Left ventricle myocardium inferior (tissue), 1 donor: ENCODE results near the gene ADAMTSL2. TPM values are rescaled to one million over a fixed set of nuclear protein-coding genes. Genes with fewer than 3 reads are reported as not detected.
A peak's percentile ranks its signal among the peaks of the same experiment; 100 is the strongest.

ENCODE experiments used
- DNase-seq: peaks from one replicate; pipeline ENCODE4 v3.0.0-alpha.2; 2020
- H3K27ac ChIP-seq: fragments of 200-600 bp; replicated peaks from 2 replicates; pipeline ENCODE4 v1.8.0; 2021
- H3K27me3 ChIP-seq: fragments of 200-600 bp; 2 replicates; pipeline ENCODE4 v1.8.0; 2021; ENCODE audit warnings: low read depth
- H3K36me3 ChIP-seq: fragments of 200-600 bp; 2 replicates; pipeline ENCODE4 v1.8.0; 2021
- H3K4me1 ChIP-seq: fragments of 200-600 bp; 2 replicates; pipeline ENCODE4 v1.8.0; 2021
- H3K4me3 ChIP-seq: fragments of 200-600 bp; 2 replicates; pipeline ENCODE4 v1.8.0; 2021; ENCODE audit warnings: mild to moderate bottlenecking, moderate library complexity
- H3K9me3 ChIP-seq: fragments of 200-600 bp; replicated peaks from 2 replicates; pipeline ENCODE4 v1.8.0; 2021
- CTCF ChIP-seq: fragments of 200-600 bp; IDR thresholded peaks from 2 replicates; pipeline ENCODE4 v1.8.0; 2021; ENCODE audit warnings: antibody characterized with exemption, mild to moderate bottlenecking, borderline replicate concordance
- intact Hi-C: fragments of 100-400 bp; cut with micrococcal nuclease; formaldehyde crosslinking; loops from one replicate; pipeline ENCODE4 v1.11.0; 2022
- total RNA-seq: library from RNA; stranded (reverse); fragmentation: NEBNext Ultra II Directional; extraction: Animal tissue kit (Norgen Biotek cat#: 25700); gene quantifications from one replicate; pipeline ENCODE4 v1.2.1, GENCODE V29; 2021
- donor health status: DM: no; HTN: yes; CAD: no; lungs with severe emphysema.

ADAMTSL2 gene
- total RNA-seq, 1 donor from 2014 or later: 6.0 TPM

- intact Hi-C loops: no loop called here
- H3K9me3 ChIP-seq: no peaks in the 10 kb centered on the region
- no peak overlapping the region for H3K4me3 ChIP-seq
- peaks cover 50% of the 10 kb centered on the region for H3K27me3 ChIP-seq
- peak overlapping the region; percentile 81 for H3K27ac ChIP-seq
- no peak for DNase-seq
- H3K4me1 ChIP-seq: peaks cover 53% of the 10 kb centered on the region
- no peaks in the 10 kb centered on the region for H3K36me3 ChIP-seq
- TF ChIP-seq CTCF: no peak
Measured at GRCh38 chr9:133584167-133584558, 49.7 kb downstream of the ADAMTSL2 start.

GRCh38 chr9:133584559-133585476, 50.3 kb downstream of the ADAMTSL2 start:
- TF ChIP-seq CTCF: no peak

GRCh38 chr9:133585481-133586351, 51.2 kb downstream of the ADAMTSL2 start:
- intact Hi-C loops: no loop called here
- Histone ChIP-seq H3K27ac (no peak overlapping the region), H3K36me3 (no peaks in the 10 kb centered on the region), H3K4me3 (no peak overlapping the region), H3K4me1 (peaks cover 53% of the 10 kb centered on the region), H3K9me3 (no peaks in the 10 kb centered on the region), H3K27me3 (peaks cover 55% of the 10 kb centered on the region)
- TF ChIP-seq CTCF: no peak
- no peak for DNase-seq

More at GRCh38 chr9:133584559-133585476, 50.3 kb downstream of the ADAMTSL2 start:
- H3K4me3 ChIP-seq: no peak overlapping the region
- H3K4me1 ChIP-seq: peaks cover 53% of the 10 kb centered on the region
- intact Hi-C loops: no loop called here
- no peaks in the 10 kb centered on the region for H3K9me3 ChIP-seq
- no peaks in the 10 kb centered on the region for H3K36me3 ChIP-seq
- DNase-seq: no peak
- peak overlapping the region; percentile 81 for H3K27ac ChIP-seq
- peaks cover 50% of the 10 kb centered on the region for H3K27me3 ChIP-seq

- no peaks in the 10 kb centered on the region for H3K9me3 ChIP-seq
- TF ChIP-seq CTCF: no peak
- H3K36me3 ChIP-seq: no peaks in the 10 kb centered on the region
- H3K4me1 ChIP-seq: peaks cover 41% of the 10 kb centered on the region
- no peak for DNase-seq
- H3K27me3 ChIP-seq: peaks cover 69% of the 10 kb centered on the region
- intact Hi-C loops: no loop called here
- H3K27ac ChIP-seq: no peak overlapping the region
- no peak overlapping the region for H3K4me3 ChIP-seq
Measured at GRCh38 chr9:133587051-133587450, 52.5 kb downstream of the ADAMTSL2 start.

GRCh38 chr9:133587466-133587865, 53.0 kb downstream of the ADAMTSL2 start:
- Histone ChIP-seq H3K9me3 (no peaks in the 10 kb centered on the region), H3K4me3 (no peak overlapping the region), H3K27me3 (peaks cover 73% of the 10 kb centered on the region), H3K27ac (no peak overlapping the region), H3K4me1 (peaks cover 37% of the 10 kb centered on the region), H3K36me3 (no peaks in the 10 kb centered on the region)
- no peak for TF ChIP-seq CTCF
- intact Hi-C loops: no loop called here
- no peak for DNase-seq
